ENCODE data around the gene ZNF408. TPM values are rescaled to one million over a fixed set of nuclear protein-coding genes. Genes with fewer than 3 reads are reported as not detected.

The ZNF408 gene
- total and polyA plus RNA-seq, 2 experiments from 2014 or later = 6.1 to 17.2 TPM

GRCh38 chr11:46696212-46696558 is 4.6 kb upstream of the ZNF408 start:
- ATAC-seq (no peak), DNase-seq (ENCODE audit: low spot score) (no peak)
- Mint-ChIP-seq H3K9me3 (no peaks in the 10 kb centered on the region), H3K36me3 (ENCODE audit: low read depth) (peaks cover 5% of the 10 kb centered on the region; the same call in 1 of the 3 replicates), H3K4me1 (peaks cover 14% of the 10 kb centered on the region; the same call in 2 of the 3 replicates), H3K27ac (no peak overlapping the region), H3K27me3 (ENCODE audit: insufficient read depth, low read depth, poor library complexity) (peaks cover 12% of the 10 kb centered on the region), H3K4me3 (no peak overlapping the region)
- Histone ChIP-seq H4K20me1 (replicated peaks; ENCODE audit: insufficient read depth) (no peaks in the 10 kb centered on the region), H3K27me3 (ENCODE audit: insufficient read depth) (no peaks in the 10 kb centered on the region), H3K4me2 (no peak overlapping the region), H2AFZ (no peak overlapping the region), H3K79me2 (replicated peaks; ENCODE audit: insufficient read depth) (peaks cover 14% of the 10 kb centered on the region), H3K9me2 (ENCODE audit: insufficient read depth) (no peaks in the 10 kb centered on the region), H3K36me3 (ENCODE audit: insufficient read depth) (no peaks in the 10 kb centered on the region), H3F3A (replicated peaks; ENCODE audit: low read depth) (no peaks in the 10 kb centered on the region), H3K4me1 (ENCODE audit: insufficient read depth) (0 out of 2 replicates have a peak, but pooled peaks cover 4% of the 10 kb centered on the region), H3K27ac (ENCODE audit: low read depth) (no peak overlapping the region), H3K4me3 (no peak overlapping the region)
- no peak for TF ChIP-seq ZNF462 (CRISPR knock-in tag; IDR thresholded peaks at IDR 0.05)
- TF ChIP-seq ZNF114 (CRISPR knock-in tag; IDR thresholded peaks at IDR 0.05) = no peak
- TF ChIP-seq REST (IDR thresholded peaks at IDR 0.05; ENCODE audit: unreplicated experiment) = no peak
- TF ChIP-seq EZH2 (IDR thresholded peaks at IDR 0.05; ENCODE audit: low read depth, unreplicated experiment) = no peak
- TF ChIP-seq ETS1 (IDR thresholded peaks at IDR 0.05) = no peak
- no peak for TF ChIP-seq ZNF331 (CRISPR knock-in tag; IDR thresholded peaks at IDR 0.05; ENCODE audit: low read depth)
- no peak for TF ChIP-seq EZH2phosphoT487 (IDR thresholded peaks at IDR 0.05; ENCODE audit: unreplicated experiment)
- no peak for TF ChIP-seq POLR2AphosphoS5 (IDR thresholded peaks at IDR 0.05; ENCODE audit: low read depth)

Measured in GM23338 (cell line).